ENCODE results near the gene C1S.
A peak's percentile ranks its signal among the peaks of the same experiment; 100 is the strongest.
"Not testable (repeated sequence)": the region's sequence is repeated elsewhere in the genome, so short reads cannot be mapped to it uniquely, and the experiment has no call there.

Gene C1S

GRCh38 chr12:7102582-7102981, 42.1 kb downstream of the C1S start:
- no peak for DNase-seq

- DNase-seq, result no peak
Measured at GRCh38 chr12:7103837-7104584, 43.5 kb downstream of the C1S start.

- no peak for DNase-seq
Measured at GRCh38 chr12:7106082-7106481, 45.6 kb downstream of the C1S start.

GRCh38 chr12:7107181-7107580, 46.7 kb downstream of the C1S start:
- not testable (repeated sequence) for DNase-seq

- DNase-seq, result no peak
Measured at GRCh38 chr12:7107636-7108002, 47.1 kb downstream of the C1S start.

GRCh38 chr12:7108003-7108795, 47.7 kb downstream of the C1S start:
- peak in 1 of 56 donors; percentile 27 for DNase-seq

- peak in 49 of 56 donors; percentile 13 to 77 (median 50) for DNase-seq
Measured at GRCh38 chr12:7108796-7109571, 48.5 kb downstream of the C1S start, which contains the start of gene C1RL. C1RL (minus strand) TSS chr12:7109214; CDS start chr12:7109180, 34 bp downstream.

GRCh38 chr12:7109572-7109920, 49.0 kb downstream of the C1S start:
- DNase-seq, result no peak

- DNase-seq, result no peak
Measured at GRCh38 chr12:7110661-7111060, 50.1 kb downstream of the C1S start.

GRCh38 chr12:7112041-7112440, 51.5 kb downstream of the C1S start:
- no peak for DNase-seq

GRCh38 chr12:7113389-7113871, 52.9 kb downstream of the C1S start:
- peak in 1 of 56 donors; percentile 45 for DNase-seq

- DNase-seq, result no peak
Measured at GRCh38 chr12:7114008-7114407, 53.5 kb downstream of the C1S start.

- no peak for DNase-seq
Measured at GRCh38 chr12:7114851-7115250, 54.3 kb downstream of the C1S start.

- no peak for DNase-seq
Measured at GRCh38 chr12:7116196-7116595, 55.7 kb downstream of the C1S start.

- no peak for DNase-seq
Measured at GRCh38 chr12:7116916-7117315, 56.4 kb downstream of the C1S start.

- DNase-seq, result no peak
Measured at GRCh38 chr12:7117670-7118069, 57.2 kb downstream of the C1S start.

- no peak for DNase-seq
Measured at GRCh38 chr12:7118881-7119280, 58.4 kb downstream of the C1S start.

- no peak for DNase-seq
Measured at GRCh38 chr12:7120166-7120565, 59.6 kb downstream of the C1S start.
